Measurements from ENCODE around the gene CPEB1.
"Not testable (repeated sequence)": the region's sequence is repeated elsewhere in the genome, so short reads cannot be mapped to it uniquely, and the experiment has no call there.

The CPEB1 gene

DNA sequence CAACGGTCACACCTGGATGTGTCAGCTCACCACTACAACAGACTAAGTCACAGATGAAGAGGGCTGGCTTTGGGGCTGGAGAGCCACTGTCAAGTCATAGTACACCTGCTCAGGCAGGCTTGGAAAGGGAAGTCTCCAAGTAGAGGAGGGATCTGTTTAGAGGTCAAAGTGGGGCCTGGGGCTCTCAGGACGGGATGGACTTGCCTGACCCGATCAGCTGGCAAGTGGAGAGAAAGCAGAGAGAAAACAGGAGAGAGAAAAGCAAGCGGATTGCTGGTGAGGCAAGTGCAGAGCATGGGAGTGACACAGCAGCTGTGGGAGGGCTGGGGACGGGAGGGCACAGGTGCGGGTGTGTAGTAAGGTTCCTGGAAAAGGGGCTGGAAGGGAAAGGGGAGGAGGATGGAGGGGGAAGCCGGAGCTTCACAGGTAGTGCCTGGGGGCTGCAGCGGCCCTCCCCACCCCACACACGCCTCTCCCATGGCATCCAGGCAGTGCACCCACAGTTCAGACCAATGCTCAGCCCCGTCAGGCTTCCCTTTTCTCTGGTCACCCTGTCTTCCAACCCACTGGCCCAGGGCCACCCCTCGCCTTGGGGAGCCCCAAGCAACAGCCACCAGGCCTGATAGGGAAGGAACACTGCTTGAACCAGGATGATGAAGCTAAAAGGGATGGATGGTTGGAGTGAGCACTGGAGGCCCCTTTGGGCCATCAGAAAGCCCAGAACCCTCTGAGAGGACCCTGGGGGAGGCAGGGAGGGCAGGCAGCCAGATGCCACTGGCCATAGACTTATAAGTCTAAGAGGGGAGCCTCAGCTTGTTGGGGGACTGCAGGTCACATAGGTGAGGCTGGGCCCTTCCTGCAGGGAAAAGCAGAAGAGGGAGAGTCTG is 115.4 kb downstream of the CPEB1 start:
- DNase-seq (ENCODE audit: low read depth), result no peak
- H3K4me3 ChIP-seq (ENCODE audit: low read length), result no peak overlapping the region
- TF ChIP-seq, protein P1, sequence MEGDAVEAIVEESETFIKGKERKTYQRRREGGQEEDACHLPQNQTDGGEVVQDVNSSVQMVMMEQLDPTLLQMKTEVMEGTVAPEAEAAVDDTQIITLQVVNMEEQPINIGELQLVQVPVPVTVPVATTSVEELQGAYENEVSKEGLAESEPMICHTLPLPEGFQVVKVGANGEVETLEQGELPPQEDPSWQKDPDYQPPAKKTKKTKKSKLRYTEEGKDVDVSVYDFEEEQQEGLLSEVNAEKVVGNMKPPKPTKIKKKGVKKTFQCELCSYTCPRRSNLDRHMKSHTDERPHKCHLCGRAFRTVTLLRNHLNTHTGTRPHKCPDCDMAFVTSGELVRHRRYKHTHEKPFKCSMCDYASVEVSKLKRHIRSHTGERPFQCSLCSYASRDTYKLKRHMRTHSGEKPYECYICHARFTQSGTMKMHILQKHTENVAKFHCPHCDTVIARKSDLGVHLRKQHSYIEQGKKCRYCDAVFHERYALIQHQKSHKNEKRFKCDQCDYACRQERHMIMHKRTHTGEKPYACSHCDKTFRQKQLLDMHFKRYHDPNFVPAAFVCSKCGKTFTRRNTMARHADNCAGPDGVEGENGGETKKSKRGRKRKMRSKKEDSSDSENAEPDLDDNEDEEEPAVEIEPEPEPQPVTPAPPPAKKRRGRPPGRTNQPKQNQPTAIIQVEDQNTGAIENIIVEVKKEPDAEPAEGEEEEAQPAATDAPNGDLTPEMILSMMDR (IDR thresholded peaks at IDR 0.05; ENCODE audit: insufficient read depth, low read depth, low read length, missing control alignments), result no peak

DNA sequence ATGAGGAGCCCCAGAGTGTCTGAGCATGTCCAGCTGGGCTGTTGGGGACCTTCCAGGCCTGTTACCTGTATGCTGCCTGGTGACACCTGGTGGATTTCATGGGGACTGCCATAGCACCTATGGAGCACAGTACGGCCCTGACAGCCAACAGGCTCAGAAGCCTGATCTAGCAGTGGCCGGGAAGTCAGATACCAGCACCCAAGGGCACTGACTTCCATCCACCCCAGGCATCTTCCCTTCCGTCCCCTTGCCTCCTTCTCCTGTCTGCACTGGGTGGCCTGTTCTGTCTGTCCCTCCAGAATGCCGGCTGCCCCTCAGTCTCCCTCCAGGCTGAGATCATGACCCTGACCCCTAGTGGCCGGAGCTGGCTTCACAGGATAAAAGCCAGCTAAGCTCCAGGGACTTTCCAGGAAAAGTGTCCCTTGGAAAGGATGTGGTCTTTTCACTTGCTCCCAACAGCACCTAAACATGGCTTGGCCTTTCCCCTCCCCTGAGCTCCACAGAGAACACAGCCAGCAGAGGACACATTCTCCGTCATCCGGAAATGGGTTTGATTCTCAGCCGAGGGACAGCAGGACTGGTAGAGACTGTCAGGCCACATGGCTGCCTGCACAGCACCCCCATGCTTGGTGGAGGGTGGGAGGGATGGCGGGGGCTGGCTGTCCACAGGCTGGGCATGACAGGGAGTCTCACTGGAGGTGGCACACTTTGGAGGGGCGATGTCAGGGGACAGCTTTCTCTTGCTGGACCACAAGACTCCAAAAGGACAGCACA is 116.4 kb downstream of the CPEB1 start:
- peak overlapping the region; percentile 19 for H3K4me3 ChIP-seq (ENCODE audit: low read length)
- TF ChIP-seq, protein P1 (IDR thresholded peaks at IDR 0.05; ENCODE audit: insufficient read depth, low read depth, low read length, missing control alignments), result peak; percentile 71
- peak; percentile 82 for DNase-seq (ENCODE audit: low read depth)

DNA sequence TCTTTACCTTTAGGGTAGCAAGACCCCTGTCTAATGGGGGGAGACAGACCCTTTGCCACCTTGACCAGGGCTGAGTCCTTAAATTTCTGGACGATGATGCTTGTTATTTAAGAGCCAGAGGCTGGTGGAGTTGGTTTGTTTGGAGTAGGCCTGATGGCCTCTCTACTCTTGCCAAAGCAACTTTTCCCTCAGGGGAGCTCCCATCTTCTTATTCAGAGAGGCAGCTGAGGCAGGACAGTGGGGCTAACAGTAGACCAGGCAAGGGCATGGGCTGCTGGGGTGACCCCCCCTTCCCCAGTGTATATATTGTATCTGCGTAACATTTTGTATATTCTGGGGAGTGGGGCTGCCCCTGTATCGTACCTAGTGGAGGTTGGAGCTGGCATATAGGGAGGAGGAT is 117.2 kb downstream of the CPEB1 start:
- DNase-seq (ENCODE audit: low read depth), result no peak
- no peak overlapping the region for H3K4me3 ChIP-seq (ENCODE audit: low read length)
- TF ChIP-seq, protein P1 (IDR thresholded peaks at IDR 0.05; ENCODE audit: insufficient read depth, low read depth, low read length, missing control alignments), result no peak

DNA sequence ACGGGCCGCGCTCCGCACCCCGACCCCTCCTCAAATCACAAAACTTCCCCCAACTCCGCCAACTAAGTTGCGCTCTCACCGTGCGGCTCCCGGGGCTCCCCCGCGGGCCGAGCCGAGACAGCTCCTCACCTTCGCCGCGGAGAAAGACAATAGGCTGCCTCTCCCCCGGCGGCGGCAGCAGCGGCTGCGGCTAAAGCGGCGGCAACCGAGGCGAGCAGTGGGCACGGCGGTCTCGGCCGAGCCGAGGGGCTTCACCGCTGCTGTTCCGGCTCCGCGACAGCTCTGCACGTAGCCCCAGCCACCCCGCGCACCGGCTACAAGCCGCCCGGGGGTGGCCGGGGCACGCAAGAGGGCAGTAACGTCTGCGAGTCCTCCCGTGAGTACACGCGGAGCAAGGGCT is 133.6 kb downstream of the CPEB1 start:
- H3K4me3 ChIP-seq (ENCODE audit: low read length); DNase-seq (ENCODE audit: low read depth): not testable (repeated sequence)

DNA sequence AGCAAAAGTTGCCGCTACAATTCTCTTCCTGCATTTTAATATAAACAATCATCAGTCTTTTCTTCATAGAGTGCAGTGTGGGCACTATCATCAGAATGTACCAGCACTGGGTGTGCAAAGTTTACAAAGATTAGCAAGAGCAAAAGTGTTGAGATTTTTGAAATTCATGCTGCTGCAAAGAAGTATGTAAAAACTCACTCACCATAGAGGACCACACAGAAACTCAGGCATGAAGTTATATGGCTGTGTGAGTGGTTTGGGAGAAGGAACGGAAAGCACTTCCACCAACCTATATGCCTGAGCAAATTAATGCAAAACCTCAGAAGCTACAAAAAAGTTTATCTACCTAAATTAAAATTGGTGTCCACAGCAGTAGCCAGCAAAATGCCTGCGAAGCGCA is 139.5 kb downstream of the CPEB1 start:
- DNase-seq (ENCODE audit: low read depth); H3K4me3 ChIP-seq (ENCODE audit: low read length): not testable (repeated sequence)

DNA sequence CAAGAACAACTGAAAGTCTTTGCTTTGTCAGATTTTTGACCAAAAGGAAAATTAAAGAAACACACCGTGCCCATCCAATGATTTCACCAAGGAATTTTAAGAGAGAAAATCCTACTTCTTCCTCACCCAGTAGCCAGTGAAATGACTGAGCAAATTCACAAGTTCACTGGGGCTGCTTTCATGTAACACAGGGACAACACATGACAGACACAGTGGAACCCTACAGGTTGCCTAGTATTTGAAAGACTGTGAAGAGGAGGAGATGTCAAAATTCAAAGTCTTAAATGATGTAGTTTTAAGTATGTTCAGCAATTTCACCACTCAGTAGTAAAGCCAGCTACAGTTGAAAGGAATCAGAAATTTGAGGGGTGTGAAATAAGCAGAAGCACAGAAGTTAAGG is 140.1 kb downstream of the CPEB1 start:
- DNase-seq (ENCODE audit: low read depth); H3K4me3 ChIP-seq (ENCODE audit: low read length): not testable (repeated sequence)

DNA sequence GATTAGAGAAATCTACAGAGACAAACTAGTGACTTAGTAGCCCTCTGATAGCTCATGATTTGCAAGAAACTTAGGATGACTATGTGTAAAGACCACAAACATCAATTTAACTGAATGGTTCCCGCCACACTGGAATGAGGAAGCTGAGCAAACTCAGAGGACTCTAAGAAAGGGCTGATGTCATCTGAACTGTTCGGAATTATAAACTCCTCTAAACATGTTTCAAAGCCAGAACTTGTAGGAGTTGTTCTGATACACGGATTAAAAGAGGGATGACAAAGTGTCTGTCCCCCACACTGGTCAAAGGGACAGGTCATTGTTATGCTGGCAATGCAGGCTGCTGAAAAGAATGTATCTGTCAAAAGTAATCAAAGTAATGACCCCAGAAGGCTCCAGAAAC is 141.3 kb downstream of the CPEB1 start:
- not testable (repeated sequence) for H3K4me3 ChIP-seq (ENCODE audit: low read length); DNase-seq (ENCODE audit: low read depth)

DNA sequence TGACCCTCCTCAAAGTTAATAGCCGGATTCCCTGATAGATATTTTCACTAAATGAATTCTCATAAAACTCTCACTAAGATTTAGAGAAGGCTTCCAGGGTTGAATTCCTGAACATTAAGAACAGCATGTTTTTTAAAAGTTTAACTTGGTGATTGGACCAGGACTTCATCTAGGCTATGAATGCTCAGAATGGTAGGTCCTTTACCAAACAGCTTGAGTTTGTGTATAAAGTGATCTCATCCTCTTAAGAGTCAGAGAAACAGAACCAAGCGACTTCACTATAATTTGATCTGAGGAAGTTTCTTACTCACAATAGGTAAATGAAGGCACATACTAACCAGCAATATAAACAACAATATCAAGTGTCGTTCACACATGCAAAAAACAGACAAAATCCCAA is 143.1 kb downstream of the CPEB1 start:
- DNase-seq (ENCODE audit: low read depth); H3K4me3 ChIP-seq (ENCODE audit: low read length): not testable (repeated sequence)

DNA sequence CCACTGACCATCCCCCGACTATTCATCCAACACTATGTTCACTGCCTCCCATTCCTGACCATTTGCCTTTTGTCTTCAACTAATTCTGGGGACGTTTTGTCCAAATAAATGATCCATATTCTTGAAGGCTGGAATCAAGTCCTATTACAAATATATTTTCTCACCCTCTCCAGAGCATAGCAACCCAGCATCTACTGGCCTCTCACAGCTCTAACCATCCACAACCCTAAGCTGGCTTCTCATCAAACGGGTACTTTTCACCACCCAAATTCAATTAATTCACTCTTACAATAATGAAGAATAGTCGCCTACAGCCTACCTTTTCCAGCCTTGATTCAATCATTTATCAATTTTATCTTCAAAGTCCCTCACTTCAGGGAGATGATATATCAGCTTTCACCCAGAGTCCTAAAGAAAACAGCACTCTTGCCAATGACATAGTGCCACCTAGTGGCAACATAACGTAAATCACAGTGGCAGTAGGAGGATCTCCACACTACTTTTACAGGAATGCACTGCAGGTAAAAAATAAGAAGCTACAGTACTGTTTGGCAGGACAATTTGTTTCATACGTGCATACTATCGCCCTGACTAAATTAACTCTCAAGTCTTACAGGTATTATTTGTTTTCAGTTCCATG is 144.3 kb downstream of the CPEB1 start:
- TF ChIP-seq, protein P1 (IDR thresholded peaks at IDR 0.05; ENCODE audit: insufficient read depth, low read depth, low read length, missing control alignments), result peak; percentile 3
- not testable (repeated sequence) for DNase-seq (ENCODE audit: low read depth); H3K4me3 ChIP-seq (ENCODE audit: low read length)

DNA sequence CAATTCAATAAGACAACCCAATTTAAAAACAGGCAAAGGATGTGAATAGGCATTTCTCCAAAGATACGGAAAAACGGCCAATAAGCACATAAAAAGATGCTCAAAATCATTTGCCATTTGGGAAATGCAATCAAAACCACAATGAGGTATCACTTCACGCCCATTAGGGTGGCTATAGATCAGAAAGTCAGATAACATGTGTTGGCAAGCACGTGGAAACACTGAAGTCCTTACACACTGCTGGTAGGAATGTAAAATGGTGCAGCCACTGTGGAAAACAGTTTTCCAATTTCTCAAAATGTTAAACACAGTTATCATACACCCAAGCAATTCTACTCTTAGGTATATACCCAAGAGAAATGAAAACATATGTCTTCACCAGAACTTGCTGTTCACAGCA is 146.4 kb downstream of the CPEB1 start:
- H3K4me3 ChIP-seq (ENCODE audit: low read length); DNase-seq (ENCODE audit: low read depth): not testable (repeated sequence)

DNA sequence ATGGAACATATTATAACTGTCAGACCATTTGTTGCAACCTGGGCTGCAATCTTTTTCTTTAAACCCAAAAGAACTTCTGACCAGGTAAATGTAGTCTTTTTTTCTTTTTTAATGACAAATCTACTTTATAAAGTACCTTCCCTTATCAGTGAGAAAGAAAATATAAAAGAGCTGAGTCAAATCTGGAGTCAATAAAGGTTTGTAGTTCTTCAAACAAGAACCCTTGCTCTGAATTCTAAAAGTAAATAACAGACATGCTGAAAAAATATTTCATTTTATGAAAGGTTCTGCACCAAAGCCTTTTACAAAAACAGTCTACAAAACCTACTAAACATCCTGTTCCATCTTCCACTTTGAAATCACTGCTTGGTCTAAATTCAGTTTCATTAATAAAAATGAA is 149.2 kb downstream of the CPEB1 start:
- DNase-seq (ENCODE audit: low read depth); H3K4me3 ChIP-seq (ENCODE audit: low read length): not testable (repeated sequence)

Data from epithelial cell of esophagus (primary cell).